Endothelial cell (in vitro differentiated cells): Measurements from ENCODE around the gene FLNA. TPM values are rescaled to one million over a fixed set of nuclear protein-coding genes. Genes with fewer than 3 reads are reported as not detected.

Source experiments
- DNase-seq: peaks from one replicate; pipeline ENCODE4 v3.0.0; 2021; ENCODE audit warnings: low spot score
- H3K27ac Mint-ChIP-seq: one replicate; pipeline ENCODE4 v1.8.0; 2021; ENCODE audit warnings: mixed read lengths, inconsistent platforms; ENCODE audit not compliant: unreplicated experiment
- H3K27me3 Mint-ChIP-seq: one replicate; pipeline ENCODE4 v1.8.0; 2021; ENCODE audit warnings: mild to moderate bottlenecking, moderate library complexity, mixed read lengths, inconsistent platforms; ENCODE audit not compliant: unreplicated experiment
- H3K36me3 Mint-ChIP-seq: one replicate; pipeline ENCODE4 v1.8.0; 2021; ENCODE audit warnings: mild to moderate bottlenecking, low read depth, mixed read lengths, inconsistent platforms; ENCODE audit not compliant: unreplicated experiment
- H3K4me1 Mint-ChIP-seq: one replicate; pipeline ENCODE4 v1.8.0; 2021; ENCODE audit warnings: mild to moderate bottlenecking, mixed read lengths, inconsistent platforms; ENCODE audit not compliant: unreplicated experiment
- H3K4me3 Mint-ChIP-seq: one replicate; pipeline ENCODE4 v1.8.0; 2021; ENCODE audit warnings: mild to moderate bottlenecking, mixed read lengths, inconsistent platforms; ENCODE audit not compliant: unreplicated experiment
- H3K9me3 Mint-ChIP-seq: one replicate; pipeline ENCODE4 v1.8.0; 2021; ENCODE audit warnings: mixed read lengths, inconsistent platforms; ENCODE audit not compliant: unreplicated experiment
- total RNA-seq: library from RNA; stranded (reverse); fragmentation: NEBNext Ultra II Directional; extraction: Animal tissue kit (Norgen Biotek cat#: 25700); gene quantifications from one replicate; pipeline ENCODE4 v1.2.1, GENCODE V29; 2021; ENCODE audit not compliant: unreplicated experiment
- TF ChIP-seq, protein P1 (sequence below): fragments of 200-600 bp; sonication (generic); IDR thresholded peaks from one replicate; pipeline ENCODE4 v1.5.0; 2021; ENCODE audit warnings: antibody characterized with exemption; ENCODE audit not compliant: unreplicated experiment

The FLNA gene
- total RNA-seq, 1 donor from 2014 or later = 1,022 TPM

DNA sequence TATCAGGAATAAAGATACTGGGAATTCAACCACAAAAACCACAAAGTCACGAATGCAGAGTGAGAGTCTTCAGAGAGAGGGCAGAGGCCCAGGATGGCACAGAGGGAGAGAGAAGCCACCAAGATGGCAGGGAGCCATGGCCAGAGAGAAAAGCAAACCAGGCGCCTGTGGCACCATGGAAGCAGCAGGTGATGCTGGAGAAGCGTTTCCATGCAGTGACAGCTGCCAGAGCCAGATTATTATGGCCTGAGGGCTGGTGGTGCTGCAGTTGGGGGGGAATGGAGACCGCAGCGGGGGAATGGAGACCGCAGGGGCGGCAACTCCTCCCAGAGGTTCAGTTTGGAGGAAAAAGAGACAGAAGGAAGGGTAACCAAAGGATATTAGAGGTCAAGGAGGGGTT, 42.7 kb upstream of the FLNA start:
- no peaks in the 10 kb centered on the region for H3K9me3 Mint-ChIP-seq
- H3K4me1 Mint-ChIP-seq = peaks cover 4% of the 10 kb centered on the region
- no peak for DNase-seq
- H3K27ac Mint-ChIP-seq = no peak overlapping the region
- peaks cover 5% of the 10 kb centered on the region for H3K27me3 Mint-ChIP-seq
- TF ChIP-seq, protein P1, sequence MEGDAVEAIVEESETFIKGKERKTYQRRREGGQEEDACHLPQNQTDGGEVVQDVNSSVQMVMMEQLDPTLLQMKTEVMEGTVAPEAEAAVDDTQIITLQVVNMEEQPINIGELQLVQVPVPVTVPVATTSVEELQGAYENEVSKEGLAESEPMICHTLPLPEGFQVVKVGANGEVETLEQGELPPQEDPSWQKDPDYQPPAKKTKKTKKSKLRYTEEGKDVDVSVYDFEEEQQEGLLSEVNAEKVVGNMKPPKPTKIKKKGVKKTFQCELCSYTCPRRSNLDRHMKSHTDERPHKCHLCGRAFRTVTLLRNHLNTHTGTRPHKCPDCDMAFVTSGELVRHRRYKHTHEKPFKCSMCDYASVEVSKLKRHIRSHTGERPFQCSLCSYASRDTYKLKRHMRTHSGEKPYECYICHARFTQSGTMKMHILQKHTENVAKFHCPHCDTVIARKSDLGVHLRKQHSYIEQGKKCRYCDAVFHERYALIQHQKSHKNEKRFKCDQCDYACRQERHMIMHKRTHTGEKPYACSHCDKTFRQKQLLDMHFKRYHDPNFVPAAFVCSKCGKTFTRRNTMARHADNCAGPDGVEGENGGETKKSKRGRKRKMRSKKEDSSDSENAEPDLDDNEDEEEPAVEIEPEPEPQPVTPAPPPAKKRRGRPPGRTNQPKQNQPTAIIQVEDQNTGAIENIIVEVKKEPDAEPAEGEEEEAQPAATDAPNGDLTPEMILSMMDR = no peak
- no peak overlapping the region for H3K4me3 Mint-ChIP-seq
- peaks cover 3% of the 10 kb centered on the region for H3K36me3 Mint-ChIP-seq

DNA sequence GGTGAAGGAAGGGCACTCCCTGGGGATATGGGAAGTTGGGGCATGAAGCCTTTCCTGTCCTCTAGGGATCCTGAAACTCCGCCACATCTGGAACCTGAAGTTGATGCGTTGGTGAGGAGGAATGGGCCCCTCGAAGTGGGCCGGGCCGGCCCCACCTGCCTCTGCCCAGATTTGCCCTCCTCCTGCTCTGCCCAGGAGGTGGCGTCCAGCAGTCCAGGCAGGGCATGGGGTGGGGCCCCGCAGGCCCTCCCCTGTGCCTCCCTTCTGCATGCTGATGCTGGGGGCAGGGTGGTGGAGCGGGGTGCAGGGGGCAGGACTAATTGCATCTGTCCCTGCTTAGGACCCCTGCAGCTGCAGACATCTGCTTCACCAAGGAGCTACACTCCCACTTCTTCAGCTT, 38.7 kb upstream of the FLNA start:
- H3K27me3 Mint-ChIP-seq = peaks cover 5% of the 10 kb centered on the region
- TF ChIP-seq, protein P1 = no peak

DNA sequence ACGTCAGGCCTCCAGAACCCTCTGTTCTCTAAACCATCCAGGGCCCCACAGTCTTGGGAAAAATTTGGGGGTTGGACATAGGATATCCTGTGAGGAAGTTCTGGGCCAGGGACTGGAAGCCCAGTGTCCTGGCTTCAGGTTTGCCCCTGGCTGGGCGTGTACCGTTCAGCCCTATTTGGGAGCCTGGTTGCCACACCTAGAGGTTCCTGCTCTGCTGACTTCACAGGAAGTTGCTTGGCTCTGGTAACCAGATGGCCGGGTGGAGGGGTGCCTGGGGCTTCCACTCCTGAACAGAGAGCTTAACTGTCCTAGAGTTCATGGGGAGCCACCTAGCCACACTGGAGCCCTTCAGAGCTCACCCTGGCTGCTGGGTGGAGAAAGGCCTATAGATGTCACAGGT, 38.0 kb upstream of the FLNA start:
- H3K36me3 Mint-ChIP-seq = peaks cover 3% of the 10 kb centered on the region
- DNase-seq = peak; percentile 23
- no peaks in the 10 kb centered on the region for H3K9me3 Mint-ChIP-seq
- TF ChIP-seq, protein P1 = no peak
- H3K4me1 Mint-ChIP-seq = peaks cover 14% of the 10 kb centered on the region
- peak overlapping the region; percentile 82 for H3K27ac Mint-ChIP-seq
- H3K27me3 Mint-ChIP-seq = peaks cover 5% of the 10 kb centered on the region
- peak overlapping the region; percentile 42 for H3K4me3 Mint-ChIP-seq

More for the DNA sequence above, 38.7 kb upstream of the FLNA start:
- Mint-ChIP-seq H3K27ac (peak overlapping the region; percentile 82), H3K4me3 (peak overlapping the region; percentile 37), H3K36me3 (peaks cover 3% of the 10 kb centered on the region), H3K9me3 (no peaks in the 10 kb centered on the region), H3K4me1 (peaks cover 14% of the 10 kb centered on the region)
- DNase-seq = no peak

DNA sequence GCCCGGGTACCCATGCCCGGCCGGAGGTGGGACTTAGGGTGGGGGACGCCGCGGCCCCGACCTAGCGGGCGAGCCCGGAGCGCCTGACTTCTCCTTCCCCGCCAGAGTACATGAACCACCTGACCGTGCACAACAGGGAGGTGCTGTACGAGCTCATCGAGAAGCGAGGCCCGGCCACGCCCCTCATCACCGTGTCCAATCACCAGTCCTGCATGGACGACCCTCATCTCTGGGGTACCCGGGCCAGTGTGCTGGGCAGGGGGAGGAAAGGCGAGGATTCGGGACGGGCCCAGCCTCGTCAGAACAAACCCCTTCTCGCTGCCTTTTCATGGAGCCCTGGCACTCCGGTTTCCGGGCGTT, 37.5 kb upstream of the FLNA start:
- Mint-ChIP-seq H3K36me3 (peaks cover 3% of the 10 kb centered on the region), H3K27ac (no peak overlapping the region), H3K4me3 (peak overlapping the region; percentile 42), H3K9me3 (no peaks in the 10 kb centered on the region), H3K27me3 (peaks cover 5% of the 10 kb centered on the region), H3K4me1 (peaks cover 14% of the 10 kb centered on the region)
- DNase-seq = peak; percentile 38
- TF ChIP-seq, protein P1 = no peak

DNA sequence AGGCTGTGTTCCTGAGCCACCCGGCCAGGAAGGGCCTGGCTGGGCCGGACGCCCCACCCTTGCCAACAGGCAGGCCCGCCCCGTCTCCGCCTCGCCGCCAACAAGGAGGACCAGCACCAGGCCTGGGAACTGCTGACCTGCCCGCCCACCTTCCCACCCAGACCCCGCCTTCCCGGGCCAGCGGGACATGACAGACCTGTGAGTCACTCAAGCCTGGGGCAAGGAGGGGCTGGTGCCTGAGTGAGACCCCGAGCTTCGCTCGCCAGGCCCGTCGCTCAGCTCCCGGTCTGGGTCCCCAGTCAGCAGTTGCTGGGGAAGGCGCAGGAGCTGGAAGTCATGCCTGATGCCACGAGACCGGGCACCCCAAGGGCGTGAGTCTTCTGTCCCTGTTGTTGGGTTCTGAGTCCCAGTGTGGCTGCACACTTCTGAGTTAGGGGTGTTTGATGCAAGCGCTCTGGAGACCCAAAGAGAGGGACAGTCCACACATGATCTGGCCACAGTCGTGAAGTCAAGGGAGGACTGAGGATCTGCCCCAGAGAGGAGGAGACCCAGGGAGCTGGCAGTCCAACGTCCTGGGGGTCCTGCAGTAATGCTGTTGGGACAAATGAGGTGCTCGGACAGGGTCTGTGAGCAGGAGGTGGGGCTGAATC, 34.9 kb upstream of the FLNA start, which contains the start of gene DNASE1L1:
Gene DNASE1L1 (minus strand): TSS at position 33 of the 650 bp plus-strand sequence. CDS start 3,686 bp downstream, outside the sequence.
- H3K27me3 Mint-ChIP-seq = peaks cover 5% of the 10 kb centered on the region
- peak within 1 kb of the TSS; percentile 82 for H3K4me3 Mint-ChIP-seq
- TF ChIP-seq, protein P1 = no peak
- H3K36me3 Mint-ChIP-seq = peaks cover 3% of the 10 kb centered on the region
- peak within 1 kb of the TSS; percentile 70 for H3K27ac Mint-ChIP-seq
- H3K9me3 Mint-ChIP-seq = no peaks in the 10 kb centered on the region
- peak; percentile 69 for DNase-seq
- H3K4me1 Mint-ChIP-seq = peaks cover 14% of the 10 kb centered on the region
